ENCODE results near the gene SOX6.

- no peak for TF ChIP-seq EZH2 (IDR thresholded peaks at IDR 0.05; ENCODE audit: low read length)
- no peak for TF ChIP-seq CTCF (optimal IDR thresholded peaks at IDR 0.05 in 1 of 3, IDR thresholded peaks at IDR 0.05 in 1 of 3, conservative IDR thresholded peaks at IDR 0.05 in 1 of 3; ENCODE audit: extremely low read depth in 1 of 3, insufficient read depth in 2 of 3, low read length in 3 of 3)
These were observed 91.3 kb downstream of the SOX6 start for GRCh38 chr11:16265022-16265421.

All from keratinocyte (primary cell).